Natural killer cell (primary cell): ENCODE data around the gene STK4. TPM values are rescaled to one million over a fixed set of nuclear protein-coding genes. Genes with fewer than 3 reads are reported as not detected.
A peak's percentile ranks its signal among the peaks of the same experiment; 100 is the strongest.

ENCODE experiments used
- ATAC-seq, 3 donors: fragments of 150-1000 bp in 2 of 3; fragments of 200-7000 bp in 1 of 3; cut with Tn5 transposase; 1 replicate in 1 of 3; 2 replicates in 2 of 3; pipeline ENCODE4 v1.10.0; 2021; ENCODE audit warnings: mild to moderate bottlenecking in 2 of 3, moderate library complexity in 2 of 3
- DNase-seq, 2 donors: peaks; one replicate each; pipeline versions ENCODE4 v3.0.0 to v3.0.0-alpha.2; 2013 to 2021; ENCODE audit warnings: mixed read lengths in 1 of 2
- H3K27ac ChIP-seq: one replicate; pipeline ENCODE4 v1.5.1; 2013; ENCODE audit warnings: mild to moderate bottlenecking, low read length
- H3K27me3 ChIP-seq: one replicate; pipeline ENCODE4 v1.6.1; 2013; ENCODE audit warnings: low read length; ENCODE audit not compliant: control insufficient read depth, insufficient read depth
- H3K36me3 ChIP-seq: one replicate; pipeline ENCODE4 v1.6.1; 2013; ENCODE audit warnings: low read length; ENCODE audit not compliant: control insufficient read depth, insufficient read depth
- H3K4me1 ChIP-seq: one replicate; pipeline ENCODE4 v1.6.1; 2013; ENCODE audit warnings: low read length; ENCODE audit not compliant: control insufficient read depth, insufficient read depth
- H3K4me3 ChIP-seq: one replicate; pipeline ENCODE4 v1.5.1; 2013; ENCODE audit warnings: low read length
- H3K9me3 ChIP-seq: one replicate; pipeline ENCODE4 v1.6.1; 2013; ENCODE audit warnings: low read length; ENCODE audit not compliant: control insufficient read depth, insufficient read depth
- H3K27ac Mint-ChIP-seq, 2 donors: one replicate each; pipeline ENCODE4 v1.8.0; 2022; ENCODE audit warnings: mild to moderate bottlenecking in 2 of 2, mixed read lengths in 2 of 2, moderate library complexity in 1 of 2
- H3K27me3 Mint-ChIP-seq, 2 donors: one replicate each; pipeline ENCODE4 v1.8.0; 2022; ENCODE audit warnings: low read depth in 2 of 2, mixed read lengths in 2 of 2
- H3K36me3 Mint-ChIP-seq: one replicate; pipeline ENCODE4 v1.8.0; 2022; ENCODE audit warnings: mixed read lengths
- H3K4me1 Mint-ChIP-seq, 2 donors: one replicate each; pipeline ENCODE4 v1.8.0; 2022; ENCODE audit warnings: mixed read lengths in 2 of 2
- H3K4me3 Mint-ChIP-seq: one replicate; pipeline ENCODE4 v1.8.0; 2022; ENCODE audit warnings: mild to moderate bottlenecking, moderate library complexity, mixed read lengths
- H3K9me3 Mint-ChIP-seq, 2 donors: one replicate each; pipeline ENCODE4 v1.8.0; 2022; ENCODE audit warnings: mixed read lengths in 2 of 2
- CTCF ChIP-seq: fragments of 200-600 bp; IDR thresholded peaks from one replicate; pipeline ENCODE4 v1.8.0; 2022; ENCODE audit warnings: antibody characterized with exemption
- WGBS: methylation state at CpG from one replicate; pipeline ENCODE4 v1.1.7; 2013; ENCODE audit warnings: missing lambda C conversion rate; ENCODE audit not compliant: insufficient coverage; 5-methylcytosine and 5-hydroxymethylcytosine counted together
- intact Hi-C: fragments of 100-400 bp; cut with micrococcal nuclease; formaldehyde crosslinking; loops from one replicate; pipeline ENCODE4 v1.14.2; 2022
- total RNA-seq, 4 donors: library from RNA; stranded (reverse); fragments of 120-200 nt in 1 of 4; gene quantifications; one replicate each; pipeline versions ENCODE4 v1.2.3 to v1.2.4, GENCODE V29; 2013 to 2022

The STK4 gene
- total RNA-seq, 3 donors from 2014 or later (not counting 1 experiment from before 2014, with no cell fraction given), result 351 to 394 (median 366) TPM

- TF ChIP-seq CTCF, result no peak
- H3K27ac Mint-ChIP-seq, result peak overlapping the region; percentile 82 to 88
- H3K27me3 Mint-ChIP-seq, result no peaks in the 10 kb centered on the region
- no peak for DNase-seq
- H3K4me1 Mint-ChIP-seq, result peaks cover 35 to 39% of the 10 kb centered on the region in 2 donors
- intact Hi-C loops, result loop anchor here (5.0 kb wide), 2 partner anchors 34 to 139 kb away; no protein-coding TSS in a partner anchor
- peaks cover 27% of the 10 kb centered on the region for H3K36me3 ChIP-seq
- H3K27me3 ChIP-seq, result no peaks in the 10 kb centered on the region
- peak overlapping the region; percentile 75 for H3K4me3 Mint-ChIP-seq
- H3K27ac ChIP-seq, result no peak overlapping the region
- H3K9me3 Mint-ChIP-seq, result no peaks in the 10 kb centered on the region
- ATAC-seq, result no peak
- 96% methylated on average over 8 of the region's 8 CpGs for WGBS
- peaks cover 8% of the 10 kb centered on the region for H3K36me3 Mint-ChIP-seq
- H3K9me3 ChIP-seq, result no peaks in the 10 kb centered on the region
- no peak overlapping the region for H3K4me3 ChIP-seq
- peaks cover 13% of the 10 kb centered on the region for H3K4me1 ChIP-seq
Measured at GRCh38 chr20:44958276-44958675, 8.0 kb upstream of the STK4 start.

- peaks cover 20% of the 10 kb centered on the region for H3K36me3 ChIP-seq
- Mint-ChIP-seq H3K4me3 (peak overlapping the region; percentile 99), H3K4me1 (peaks cover 31 to 35% of the 10 kb centered on the region in 2 donors), H3K36me3 (peaks cover 8% of the 10 kb centered on the region), H3K27ac (peak overlapping the region; percentile 82 to 88), H3K27me3 (no peaks in the 10 kb centered on the region), H3K9me3 (no peaks in the 10 kb centered on the region)
- H3K27me3 ChIP-seq, result no peaks in the 10 kb centered on the region
- TF ChIP-seq CTCF, result no peak
- WGBS, result 42% methylated on average over 8 of the region's 8 CpGs
- no peak overlapping the region for H3K27ac ChIP-seq
- no peaks in the 10 kb centered on the region for H3K9me3 ChIP-seq
- intact Hi-C loops, result loop anchor here (5.0 kb wide), 2 partner anchors 33 to 138 kb away; no protein-coding TSS in a partner anchor
- peaks cover 13% of the 10 kb centered on the region for H3K4me1 ChIP-seq
- DNase-seq (peak in 1 of 2 donors; percentile 21), ATAC-seq (no peak)
- H3K4me3 ChIP-seq, result peak overlapping the region; percentile 85
Measured at GRCh38 chr20:44959082-44959637, 7.2 kb upstream of the STK4 start.

GRCh38 chr20:44959638-44960102 lies 6.6 kb upstream of the STK4 start:
- WGBS, result 7% methylated on average over 11 of the region's 13 CpGs
- peak; percentile 45 to 82 for DNase-seq
- Mint-ChIP-seq H3K4me3 (peak overlapping the region; percentile 99), H3K4me1 (peaks cover 31 to 35% of the 10 kb centered on the region in 2 donors), H3K27me3 (no peaks in the 10 kb centered on the region), H3K9me3 (no peaks in the 10 kb centered on the region), H3K27ac (peak overlapping the region; percentile 82 to 88), H3K36me3 (peaks cover 8% of the 10 kb centered on the region)
- H3K27ac ChIP-seq, result peak overlapping the region; percentile 61
- H3K4me1 ChIP-seq, result peaks cover 13% of the 10 kb centered on the region
- peak; percentile 22 for TF ChIP-seq CTCF
- peak overlapping the region; percentile 85 for H3K4me3 ChIP-seq
- peak; percentile 69 to 85 (median 71) for ATAC-seq
- no peaks in the 10 kb centered on the region for H3K27me3 ChIP-seq
- H3K36me3 ChIP-seq, result peaks cover 15% of the 10 kb centered on the region
- intact Hi-C loops, result loop anchor here (5.0 kb wide), 2 partner anchors 33 to 138 kb away; no protein-coding TSS in a partner anchor
- no peaks in the 10 kb centered on the region for H3K9me3 ChIP-seq
